Nephron progenitor cell (in vitro differentiated cells): ENCODE results near the gene GSG1L.

ENCODE experiments used
- DNase-seq: peaks from one replicate; pipeline ENCODE4 v3.0.0; 2021
- H3K27ac Mint-ChIP-seq: 2 replicates; pipeline ENCODE4 v1.8.0; 2021; ENCODE audit warnings: mild to moderate bottlenecking, moderate library complexity, mixed read lengths
- H3K27me3 Mint-ChIP-seq: 2 replicates; pipeline ENCODE4 v1.8.0; 2021; ENCODE audit warnings: mild to moderate bottlenecking, low read depth, mixed read lengths; ENCODE audit not compliant: poor library complexity
- H3K36me3 Mint-ChIP-seq: 2 replicates; pipeline ENCODE4 v1.8.0; 2021; ENCODE audit warnings: low read depth, mixed read lengths
- H3K4me1 Mint-ChIP-seq: 2 replicates; pipeline ENCODE4 v1.8.0; 2021; ENCODE audit warnings: mixed read lengths
- H3K4me3 Mint-ChIP-seq: 2 replicates; pipeline ENCODE4 v1.8.0; 2021; ENCODE audit warnings: mild to moderate bottlenecking, moderate library complexity, mixed read lengths
- H3K9me3 Mint-ChIP-seq: 2 replicates; pipeline ENCODE4 v1.8.0; 2021; ENCODE audit warnings: mild to moderate bottlenecking, moderate library complexity, mixed read lengths
- TF ChIP-seq, protein P1 (sequence below): fragments of 200-600 bp; sonication (generic); IDR thresholded peaks from 2 replicates; pipeline ENCODE4 v1.5.0; 2021; ENCODE audit warnings: antibody characterized with exemption

The GSG1L gene

DNA sequence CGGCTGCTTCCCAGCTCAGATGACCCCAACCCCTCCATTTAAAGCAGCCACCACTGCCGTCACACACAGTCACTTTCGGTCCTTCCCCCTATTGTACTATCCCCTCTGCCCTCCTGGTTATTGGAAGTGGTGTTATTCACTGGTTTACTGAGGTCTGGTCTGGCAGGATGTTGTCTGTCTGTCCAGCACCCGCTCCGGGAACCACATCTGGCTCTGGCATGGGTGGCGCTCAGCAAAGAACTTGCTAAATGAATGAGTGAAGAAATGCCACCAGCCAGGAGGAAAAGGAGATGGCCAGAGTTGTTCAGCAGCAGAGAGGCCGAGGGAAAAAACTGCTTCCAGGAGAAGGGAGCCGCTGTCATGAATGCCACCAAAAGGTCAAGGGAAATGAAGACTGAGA, 161.6 kb downstream of the GSG1L start:
- Mint-ChIP-seq H3K4me1 (no peaks in the 10 kb centered on the region), H3K9me3 (peaks cover 9% of the 10 kb centered on the region), H3K36me3 (no peaks in the 10 kb centered on the region), H3K4me3 (no peak overlapping the region), H3K27ac (no peak overlapping the region), H3K27me3 (peaks cover 17% of the 10 kb centered on the region)
- DNase-seq, result no peak
- TF ChIP-seq, protein P1, sequence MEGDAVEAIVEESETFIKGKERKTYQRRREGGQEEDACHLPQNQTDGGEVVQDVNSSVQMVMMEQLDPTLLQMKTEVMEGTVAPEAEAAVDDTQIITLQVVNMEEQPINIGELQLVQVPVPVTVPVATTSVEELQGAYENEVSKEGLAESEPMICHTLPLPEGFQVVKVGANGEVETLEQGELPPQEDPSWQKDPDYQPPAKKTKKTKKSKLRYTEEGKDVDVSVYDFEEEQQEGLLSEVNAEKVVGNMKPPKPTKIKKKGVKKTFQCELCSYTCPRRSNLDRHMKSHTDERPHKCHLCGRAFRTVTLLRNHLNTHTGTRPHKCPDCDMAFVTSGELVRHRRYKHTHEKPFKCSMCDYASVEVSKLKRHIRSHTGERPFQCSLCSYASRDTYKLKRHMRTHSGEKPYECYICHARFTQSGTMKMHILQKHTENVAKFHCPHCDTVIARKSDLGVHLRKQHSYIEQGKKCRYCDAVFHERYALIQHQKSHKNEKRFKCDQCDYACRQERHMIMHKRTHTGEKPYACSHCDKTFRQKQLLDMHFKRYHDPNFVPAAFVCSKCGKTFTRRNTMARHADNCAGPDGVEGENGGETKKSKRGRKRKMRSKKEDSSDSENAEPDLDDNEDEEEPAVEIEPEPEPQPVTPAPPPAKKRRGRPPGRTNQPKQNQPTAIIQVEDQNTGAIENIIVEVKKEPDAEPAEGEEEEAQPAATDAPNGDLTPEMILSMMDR, result no peak

DNA sequence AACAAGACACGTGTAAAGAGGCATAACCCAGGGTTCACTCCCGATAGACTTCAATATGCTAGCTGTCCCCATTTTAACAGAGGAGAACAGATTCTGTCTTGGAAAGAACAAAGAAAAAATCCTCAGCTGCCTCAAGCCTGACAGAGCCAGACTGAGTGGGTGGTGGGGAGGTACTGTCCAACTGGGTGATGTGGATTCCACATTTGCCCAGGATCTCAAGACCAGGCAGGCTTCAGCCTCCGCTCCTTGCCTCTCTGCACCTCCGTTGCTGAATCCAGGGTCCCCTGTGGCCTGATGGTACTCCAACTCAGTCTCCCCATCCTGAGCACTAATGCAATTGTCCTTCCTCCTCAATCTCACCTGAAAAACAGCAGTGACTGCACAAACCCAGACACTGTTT, 163.8 kb downstream of the GSG1L start:
- Mint-ChIP-seq H3K27ac (no peak overlapping the region), H3K9me3 (peaks cover 14% of the 10 kb centered on the region), H3K27me3 (peaks cover 28% of the 10 kb centered on the region), H3K4me3 (no peak overlapping the region), H3K36me3 (no peaks in the 10 kb centered on the region), H3K4me1 (peaks cover 2% of the 10 kb centered on the region)
- DNase-seq, result no peak
- TF ChIP-seq, protein P1, result no peak

DNA sequence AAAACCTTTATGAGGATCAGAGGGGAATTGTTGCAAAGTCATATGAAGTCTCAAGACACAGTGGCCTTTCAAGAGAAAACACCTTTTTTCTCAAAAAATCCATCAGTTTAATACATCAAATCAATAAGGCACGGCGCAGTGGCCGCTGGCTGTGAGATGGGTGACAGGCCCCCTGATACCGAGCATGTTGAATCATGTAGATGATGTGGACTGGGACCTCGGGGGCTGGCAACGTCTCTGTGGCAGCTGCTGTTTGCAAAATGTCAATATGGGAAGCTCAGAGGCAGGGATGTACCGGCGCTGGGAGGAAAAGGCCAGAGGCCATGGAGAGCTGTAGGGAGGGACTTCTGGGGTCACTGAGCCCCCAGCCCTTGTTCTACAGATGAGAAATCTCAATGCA, 169.1 kb downstream of the GSG1L start:
- H3K4me1 Mint-ChIP-seq, result peaks cover 8% of the 10 kb centered on the region
- H3K4me3 Mint-ChIP-seq, result no peak overlapping the region
- no peak overlapping the region for H3K27ac Mint-ChIP-seq
- TF ChIP-seq, protein P1, result no peak
- peaks cover 14% of the 10 kb centered on the region for H3K9me3 Mint-ChIP-seq
- H3K36me3 Mint-ChIP-seq, result no peaks in the 10 kb centered on the region
- H3K27me3 Mint-ChIP-seq, result peaks cover 52% of the 10 kb centered on the region
- DNase-seq, result peak; percentile 10

DNA sequence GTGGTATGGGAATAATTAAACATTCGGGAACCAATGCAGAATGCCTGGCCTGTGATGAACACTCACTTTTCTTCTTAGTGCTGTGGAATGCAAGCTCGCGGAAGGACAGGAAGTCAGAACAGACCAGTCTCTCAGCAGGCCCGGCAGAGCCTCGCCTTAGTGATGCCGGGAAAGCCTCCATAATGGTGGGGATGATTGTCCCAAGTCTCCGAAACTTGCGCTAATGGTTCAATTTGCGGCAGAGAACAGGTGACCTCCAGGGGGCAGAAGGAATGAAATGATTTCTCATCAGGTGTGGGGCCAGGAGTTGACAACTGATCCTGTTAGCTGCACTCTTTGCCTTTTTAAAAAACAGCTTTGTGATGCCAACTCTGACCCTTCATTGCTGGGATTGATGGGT, 170.6 kb downstream of the GSG1L start:
- H3K9me3 Mint-ChIP-seq, result peaks cover 14% of the 10 kb centered on the region
- no peak overlapping the region for H3K27ac Mint-ChIP-seq
- H3K4me3 Mint-ChIP-seq, result no peak overlapping the region
- TF ChIP-seq, protein P1, result no peak
- H3K36me3 Mint-ChIP-seq, result no peaks in the 10 kb centered on the region
- peaks cover 53% of the 10 kb centered on the region for H3K27me3 Mint-ChIP-seq
- H3K4me1 Mint-ChIP-seq, result peaks cover 8% of the 10 kb centered on the region
- DNase-seq, result no peak

GRCh38 chr16:27890866-27891265, 172.6 kb downstream of the GSG1L start:
- DNase-seq, result no peak
- no peaks in the 10 kb centered on the region for H3K36me3 Mint-ChIP-seq
- H3K9me3 Mint-ChIP-seq, result no peaks in the 10 kb centered on the region
- no peak overlapping the region for H3K4me3 Mint-ChIP-seq
- no peak overlapping the region for H3K27ac Mint-ChIP-seq
- TF ChIP-seq, protein P1, result no peak
- H3K27me3 Mint-ChIP-seq, result peaks cover 61% of the 10 kb centered on the region
- peaks cover 8% of the 10 kb centered on the region for H3K4me1 Mint-ChIP-seq

DNA sequence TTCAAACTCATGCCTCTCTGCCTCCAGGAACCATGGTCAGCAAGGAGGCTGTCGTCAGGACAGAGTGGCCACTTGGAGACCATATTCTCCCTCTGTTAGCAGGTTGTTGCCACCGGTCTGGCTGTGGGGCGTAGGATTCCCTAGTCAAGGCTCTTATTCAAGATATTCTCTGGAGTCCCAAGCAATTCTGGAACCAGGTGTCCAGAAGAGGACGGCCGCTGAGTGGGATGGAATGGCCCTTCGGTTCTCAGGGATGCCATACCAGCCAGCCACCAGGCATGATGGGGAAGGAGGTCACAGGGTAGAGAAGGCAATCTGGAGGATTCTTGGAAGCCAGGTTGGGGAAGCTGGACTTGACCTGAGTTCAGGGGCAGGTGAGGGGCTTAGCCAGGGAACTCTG, 173.5 kb downstream of the GSG1L start:
- Mint-ChIP-seq H3K27me3 (peaks cover 61% of the 10 kb centered on the region), H3K27ac (no peak overlapping the region), H3K4me1 (peaks cover 8% of the 10 kb centered on the region), H3K4me3 (no peak overlapping the region), H3K36me3 (no peaks in the 10 kb centered on the region), H3K9me3 (no peaks in the 10 kb centered on the region)
- no peak for DNase-seq
- TF ChIP-seq, protein P1, result no peak
